SJSA1 (cell line): Measurements from ENCODE around the gene ALDH3A1. TPM values are rescaled to one million over a fixed set of nuclear protein-coding genes. Genes with fewer than 3 reads are reported as not detected.

Experiments used
- DNase-seq, 2 experiments: peaks; one replicate each; pipeline ENCODE4 v3.0.0-alpha.2; 2015 to 2020; ENCODE audit warnings: low spot score in 2 of 2, low read depth in 1 of 2
- H3K27ac ChIP-seq: fragments of 250-450 bp; sonication (Bioruptor Pico); 2 replicates; pipeline ENCODE4 v1.5.1; 2020; ENCODE audit warnings: mild to moderate bottlenecking, moderate library complexity
- H3K27me3 ChIP-seq: fragments of 250-450 bp; sonication (Bioruptor Pico); replicated peaks from 2 replicates; pipeline ENCODE4 v1.5.1; 2020; ENCODE audit warnings: mild to moderate bottlenecking, moderate library complexity
- H3K36me3 ChIP-seq: fragments of 250-450 bp; sonication (Bioruptor Pico); 2 replicates; pipeline ENCODE4 v1.5.1; 2020; ENCODE audit warnings: mild to moderate bottlenecking
- H3K4me1 ChIP-seq: fragments of 250-450 bp; sonication (Bioruptor Pico); replicated peaks from 2 replicates; pipeline ENCODE4 v1.6.1; 2021; ENCODE audit warnings: mild to moderate bottlenecking
- H3K4me3 ChIP-seq: fragments of 250-450 bp; sonication (Bioruptor Pico); 2 replicates; pipeline ENCODE4 v1.5.1; 2020; ENCODE audit warnings: mild to moderate bottlenecking
- H3K9me3 ChIP-seq: fragments of 250-450 bp; sonication (Bioruptor Pico); replicated peaks from 2 replicates; pipeline ENCODE4 v1.5.1; 2020; ENCODE audit warnings: mild to moderate bottlenecking
- total RNA-seq: library from RNA; depleted of rRNA; stranded (reverse); fragments of >200 nt; shearing (Covaris generic); gene quantifications from 2 replicates; pipeline ENCODE4 v1.2.3, GENCODE V29; 2014

Gene ALDH3A1
- total RNA-seq, 1 experiment from 2014 or later, result not detected

DNA sequence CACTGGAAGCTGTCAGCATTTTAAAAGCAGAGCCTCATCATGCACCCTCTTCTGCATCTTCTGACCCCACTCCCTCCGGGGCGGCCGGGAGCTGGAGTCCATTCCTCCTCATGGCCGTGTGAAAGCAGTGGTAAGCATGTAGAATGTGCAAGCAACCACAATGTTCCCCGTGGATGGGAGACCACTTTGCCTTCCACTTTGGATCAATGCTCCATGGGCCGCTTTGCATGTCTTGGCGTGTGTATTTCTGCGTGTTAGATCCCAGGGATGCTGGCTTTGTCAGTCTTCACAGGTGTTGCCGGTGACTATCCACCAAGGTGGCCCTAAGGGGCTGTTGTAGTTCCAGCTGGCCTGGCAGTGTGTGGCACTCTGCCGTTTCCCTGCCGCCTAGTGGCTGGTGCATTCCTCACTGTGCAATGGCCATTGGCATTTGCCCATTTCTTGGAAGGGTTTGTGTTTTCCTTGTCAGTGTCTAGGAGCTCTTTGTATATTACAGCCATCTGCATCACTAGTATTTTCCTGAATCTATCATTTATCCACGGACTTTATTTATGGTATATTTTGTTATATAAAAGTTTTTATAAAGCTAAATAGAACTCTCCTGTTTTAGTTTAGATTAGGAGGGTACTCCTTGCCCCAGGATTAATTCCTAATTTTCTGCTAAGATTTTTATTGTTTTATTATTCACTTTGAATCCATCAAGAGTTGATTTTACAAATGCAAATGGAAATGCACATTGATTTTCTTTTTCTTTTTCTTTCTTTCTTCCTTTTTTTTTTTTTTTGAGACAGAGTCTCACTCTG, 5.8 kb upstream of the ALDH3A1 start:
- H3K9me3 ChIP-seq, result no peaks in the 10 kb centered on the region
- no peaks in the 10 kb centered on the region for H3K27me3 ChIP-seq
- peak in 1 of 2 experiments; percentile 12 for DNase-seq
- H3K36me3 ChIP-seq, result no peaks in the 10 kb centered on the region
- no peak overlapping the region for H3K4me3 ChIP-seq
- no peak overlapping the region; the same call in 1 of the 2 replicates for H3K27ac ChIP-seq
- H3K4me1 ChIP-seq, result peaks cover 17% of the 10 kb centered on the region

DNA sequence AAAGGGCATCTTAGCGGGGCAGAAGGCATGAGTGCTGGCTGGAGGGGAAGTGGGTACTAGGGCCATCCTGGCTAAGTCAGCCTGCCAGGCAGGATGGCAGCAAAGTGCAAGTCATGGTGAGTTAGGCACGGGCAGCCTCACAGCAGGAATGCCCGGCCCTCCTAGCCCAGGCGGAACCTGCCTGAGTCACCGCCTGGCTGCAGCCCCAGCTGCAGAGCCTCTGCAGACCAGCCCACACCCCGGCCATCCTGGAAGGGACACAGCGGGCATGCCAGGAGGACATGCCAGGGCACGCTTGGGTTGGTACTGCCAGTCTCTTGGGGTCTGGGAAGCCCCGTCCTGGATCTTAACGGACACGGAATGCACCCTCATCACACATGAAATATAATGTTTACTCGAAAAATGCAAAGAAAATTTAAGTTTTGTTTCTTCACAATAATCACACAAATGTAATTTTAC, 5.0 kb upstream of the ALDH3A1 start:
- peak; percentile 50 to 84 for DNase-seq
- no peaks in the 10 kb centered on the region for H3K36me3 ChIP-seq
- H3K27me3 ChIP-seq, result no peaks in the 10 kb centered on the region
- H3K27ac ChIP-seq, result peak overlapping the region; percentile 91
- no peak overlapping the region for H3K4me3 ChIP-seq
- H3K9me3 ChIP-seq, result no peaks in the 10 kb centered on the region
- H3K4me1 ChIP-seq, result peaks cover 17% of the 10 kb centered on the region

DNA sequence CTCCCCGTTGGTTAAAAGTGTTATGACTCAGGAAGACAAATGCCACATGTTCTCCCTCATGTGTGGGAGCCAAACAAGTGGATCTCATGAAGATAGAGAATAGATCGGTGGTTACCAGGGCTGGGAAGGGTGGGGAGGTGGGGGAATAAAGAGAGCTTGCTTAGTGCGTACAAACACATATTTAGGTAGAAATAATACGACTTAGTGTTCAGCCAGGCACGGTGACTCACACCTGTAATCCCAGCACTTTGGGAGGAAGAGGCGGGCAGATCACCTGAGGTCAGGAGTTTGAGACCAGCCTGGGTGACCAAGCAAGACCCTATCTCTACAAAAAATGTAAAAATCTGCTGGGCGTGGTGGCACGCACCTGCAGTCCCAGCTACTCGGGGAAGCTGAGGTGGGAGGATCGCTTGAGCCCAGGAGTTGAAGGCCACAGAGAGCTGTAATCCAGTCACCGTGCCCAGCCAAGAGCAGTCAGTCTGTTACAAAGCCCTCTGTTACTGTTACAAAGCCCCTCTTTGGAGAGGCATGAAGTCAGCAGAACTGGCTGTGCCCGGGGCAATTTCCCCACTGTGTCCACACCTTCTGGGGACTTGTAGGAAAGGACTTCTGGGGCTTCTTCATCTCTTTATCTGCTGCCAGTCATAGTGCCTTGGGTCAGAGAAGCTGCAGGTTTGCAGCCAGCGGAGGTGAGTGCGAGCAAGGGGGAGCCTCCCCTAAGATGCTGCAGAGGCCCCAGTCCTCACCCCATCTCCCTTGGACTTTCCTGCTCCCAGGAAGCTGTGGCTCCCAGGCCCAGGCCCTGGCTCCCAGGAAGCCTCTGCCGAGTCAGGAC, 4.3 kb upstream of the ALDH3A1 start:
- Histone ChIP-seq H3K4me3 (no peak overlapping the region), H3K36me3 (no peaks in the 10 kb centered on the region), H3K9me3 (no peaks in the 10 kb centered on the region), H3K27me3 (no peaks in the 10 kb centered on the region), H3K27ac (peak overlapping the region; percentile 91), H3K4me1 (peaks cover 17% of the 10 kb centered on the region)
- DNase-seq, result peak in 1 of 2 experiments; percentile 10

DNA sequence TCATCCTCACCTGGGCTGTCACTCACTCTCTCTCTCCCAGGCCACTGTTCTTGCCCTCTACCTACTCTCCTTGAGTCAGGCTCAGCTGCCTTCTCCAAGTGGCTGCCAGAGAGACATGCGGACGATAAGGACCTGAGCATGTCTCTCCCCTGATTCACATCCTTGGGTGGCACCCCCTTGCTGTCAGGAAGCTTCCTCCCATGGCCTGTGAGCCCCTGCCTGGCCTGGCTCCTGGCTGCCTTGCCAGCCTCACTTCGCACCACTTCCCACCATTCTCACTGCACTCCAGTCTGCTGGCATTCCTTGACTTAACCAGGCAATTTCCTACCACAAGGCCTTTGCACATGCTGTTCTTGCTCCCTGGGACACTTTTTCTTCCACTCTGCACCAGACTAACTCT, 2.7 kb upstream of the ALDH3A1 start:
- Histone ChIP-seq H3K27ac (no peak overlapping the region), H3K9me3 (no peaks in the 10 kb centered on the region), H3K4me1 (peaks cover 17% of the 10 kb centered on the region), H3K4me3 (no peak overlapping the region), H3K36me3 (no peaks in the 10 kb centered on the region), H3K27me3 (no peaks in the 10 kb centered on the region)
- no peak for DNase-seq

DNA sequence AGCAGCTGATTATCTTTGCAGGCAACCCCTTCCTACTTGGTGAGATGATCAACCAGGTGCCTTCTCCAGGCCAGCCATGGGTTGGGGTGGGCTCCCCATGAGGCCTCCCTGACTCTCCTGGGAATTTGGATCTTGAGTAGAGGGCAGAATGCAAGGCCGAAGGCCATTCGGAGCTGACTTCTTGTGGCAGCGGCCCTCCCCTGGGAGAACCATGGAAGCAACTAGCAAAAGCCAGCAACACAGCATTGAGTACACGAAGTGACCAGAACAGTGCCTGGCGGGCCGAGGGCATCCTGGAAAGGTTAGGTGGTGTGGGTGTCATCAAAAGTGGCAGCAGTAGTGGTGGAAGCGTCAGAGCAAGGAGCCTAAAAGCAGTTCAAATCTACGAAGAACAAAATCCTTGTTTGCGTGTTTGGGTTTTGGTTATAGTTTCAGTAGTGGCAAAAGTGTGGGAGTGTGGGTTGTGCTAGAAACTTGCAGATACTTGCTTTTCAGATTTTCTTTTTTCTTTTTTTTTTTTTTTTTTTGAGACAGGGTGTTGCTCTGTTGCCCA, 2.0 kb upstream of the ALDH3A1 start:
- Histone ChIP-seq H3K27me3 (no peaks in the 10 kb centered on the region), H3K4me1 (peaks cover 17% of the 10 kb centered on the region), H3K36me3 (no peaks in the 10 kb centered on the region), H3K9me3 (no peaks in the 10 kb centered on the region), H3K27ac (no peak overlapping the region), H3K4me3 (no peak overlapping the region)
- DNase-seq, result no peak

DNA sequence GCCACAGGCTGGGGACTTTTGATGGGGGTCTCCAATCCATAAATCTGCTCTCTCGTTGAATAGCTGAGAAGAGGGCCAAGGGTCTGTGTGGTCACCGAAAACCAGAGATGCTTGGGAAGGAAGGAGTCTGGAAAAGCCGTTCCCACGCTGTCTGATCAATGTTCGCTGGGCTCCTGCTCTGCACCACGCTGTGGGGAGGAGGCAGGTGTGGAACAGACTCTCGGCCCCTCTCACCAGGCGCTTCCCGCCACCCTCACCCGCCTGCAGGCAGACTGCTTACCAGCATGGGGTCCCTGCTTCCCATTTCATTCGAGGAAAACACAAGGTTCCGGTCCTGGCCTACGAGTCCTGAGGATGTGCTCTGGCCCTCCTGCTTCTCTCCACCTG, 702 bp upstream of the ALDH3A1 start:
- Histone ChIP-seq H3K36me3 (no peaks in the 10 kb centered on the region), H3K4me1 (peaks cover 16% of the 10 kb centered on the region), H3K27ac (no peak overlapping the region), H3K4me3 (no peak overlapping the region), H3K27me3 (no peaks in the 10 kb centered on the region), H3K9me3 (no peaks in the 10 kb centered on the region)
- DNase-seq, result no peak

DNA sequence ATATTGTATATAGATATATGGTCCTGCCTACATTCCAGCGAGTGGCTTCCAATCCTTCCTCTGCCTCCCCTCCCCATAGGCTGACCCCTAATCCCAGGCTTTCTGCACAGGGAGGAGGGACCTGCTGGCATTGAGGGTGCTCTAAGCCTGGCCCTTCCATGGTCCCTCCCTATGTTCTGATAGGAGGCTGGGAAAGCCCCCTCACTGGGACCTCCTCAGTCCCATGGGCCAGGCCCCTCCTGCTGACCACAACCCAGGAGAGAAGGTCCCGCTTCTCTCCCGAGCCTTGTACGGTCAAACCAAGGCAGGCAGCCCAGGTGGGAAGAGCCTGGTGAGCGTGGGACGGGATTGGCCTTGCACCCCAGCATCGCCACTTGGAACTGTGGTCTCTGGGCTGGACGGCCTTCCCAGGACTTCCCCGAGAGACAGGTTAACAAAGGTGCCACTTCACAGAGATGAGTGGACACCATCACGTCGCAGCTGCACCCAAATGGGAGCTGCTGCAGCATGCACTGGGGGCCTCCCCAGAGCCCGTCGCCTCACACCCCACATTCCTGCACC, 859 bp downstream of the ALDH3A1 start:
- no peaks in the 10 kb centered on the region for H3K9me3 ChIP-seq
- DNase-seq, result no peak
- H3K36me3 ChIP-seq, result no peaks in the 10 kb centered on the region
- peaks cover under 1% of the 10 kb centered on the region; the same call in 1 of the 2 replicates for H3K4me1 ChIP-seq
- H3K27me3 ChIP-seq, result no peaks in the 10 kb centered on the region
- H3K27ac ChIP-seq, result no peak overlapping the region
- no peak overlapping the region for H3K4me3 ChIP-seq

DNA sequence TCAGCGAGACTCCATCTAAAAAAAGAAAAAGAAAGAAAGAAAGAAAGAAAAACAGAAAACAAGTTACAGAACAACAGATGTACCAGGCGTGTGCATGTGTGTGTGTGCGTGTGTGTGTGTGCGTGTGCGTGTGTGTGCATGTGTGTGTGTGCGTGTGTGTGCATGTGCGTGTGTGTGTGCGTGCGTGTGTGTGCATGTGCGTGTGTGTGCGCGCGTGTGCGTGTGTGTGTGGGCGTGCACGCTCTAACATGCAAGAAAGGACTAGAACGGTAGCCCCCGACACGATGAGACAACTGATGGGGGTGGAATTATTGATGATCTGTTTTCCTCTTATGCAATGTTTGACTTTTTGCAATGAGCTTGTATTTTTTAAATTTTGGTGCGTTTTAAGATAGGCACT, 1.6 kb downstream of the ALDH3A1 start:
- DNase-seq, result no peak
- Histone ChIP-seq H3K4me3 (no peak overlapping the region), H3K27ac (no peak overlapping the region), H3K4me1 (no peaks in the 10 kb centered on the region), H3K27me3 (no peaks in the 10 kb centered on the region), H3K9me3 (no peaks in the 10 kb centered on the region), H3K36me3 (no peaks in the 10 kb centered on the region)

DNA sequence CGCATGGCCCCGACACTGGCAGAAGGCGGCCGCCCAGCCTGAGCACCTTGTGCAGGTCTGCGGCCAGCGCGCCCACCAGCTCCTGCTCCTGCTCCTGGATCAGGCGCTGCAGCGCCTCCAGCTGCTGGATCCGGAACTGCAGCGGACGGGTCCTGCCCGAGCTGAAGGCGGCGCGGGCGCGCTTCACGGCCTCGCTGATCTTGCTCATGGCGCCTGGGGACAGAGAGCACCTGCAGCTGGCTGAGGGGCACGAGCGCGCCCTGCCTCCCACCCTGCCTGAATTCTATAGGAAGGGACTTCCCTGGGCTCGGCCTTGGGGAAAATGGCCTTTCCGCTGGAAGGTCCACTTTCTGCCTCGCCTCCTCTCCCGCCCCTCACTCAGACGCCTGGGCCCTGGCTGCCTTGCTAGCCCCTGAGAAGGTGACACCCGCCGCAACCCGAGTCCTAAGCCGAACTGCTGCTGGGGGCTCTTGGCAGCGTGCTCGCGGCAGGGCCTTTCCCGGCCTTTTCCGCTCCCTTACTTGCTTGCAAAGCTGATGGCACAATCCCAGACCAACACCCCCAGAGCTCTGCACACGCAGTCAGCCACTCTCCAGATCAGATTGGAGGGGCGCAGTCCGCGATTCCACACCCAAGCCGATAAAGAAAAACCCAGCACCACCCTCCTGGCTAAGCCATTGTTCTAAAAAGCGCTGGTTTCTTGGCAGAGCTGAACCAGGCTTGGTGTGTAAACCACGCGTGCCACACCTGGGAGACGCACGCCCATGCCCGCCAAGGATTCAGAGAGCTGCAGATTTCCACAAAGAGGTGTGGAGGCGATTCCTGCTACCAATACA, 3.0 kb downstream of the ALDH3A1 start:
- peak in 1 of 2 experiments; percentile 58 for DNase-seq
- no peak overlapping the region for H3K4me3 ChIP-seq

DNA sequence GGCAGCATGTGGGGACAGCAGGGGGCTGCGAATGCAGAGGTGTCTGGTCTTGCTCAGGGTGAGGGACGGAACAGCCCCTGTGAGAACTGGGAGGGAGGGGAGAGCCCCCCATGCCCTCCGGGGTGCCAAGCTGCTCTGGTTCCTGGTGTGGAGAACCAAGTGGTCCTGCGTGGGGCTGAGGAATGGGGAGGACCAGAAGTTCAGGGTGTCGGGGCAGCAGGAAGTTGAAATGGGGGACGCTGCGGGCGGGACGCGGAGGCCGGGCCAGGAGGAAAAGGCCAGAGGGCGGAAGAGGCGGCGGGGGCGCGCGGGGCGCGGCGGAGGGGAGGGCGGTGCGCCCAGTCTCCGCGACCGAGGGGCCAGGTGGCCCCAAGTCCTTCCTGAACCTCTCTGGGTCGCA, 3.6 kb downstream of the ALDH3A1 start:
- Histone ChIP-seq H3K27me3 (no peaks in the 10 kb centered on the region), H3K4me3 (no peak overlapping the region), H3K9me3 (no peaks in the 10 kb centered on the region), H3K4me1 (no peaks in the 10 kb centered on the region), H3K36me3 (no peaks in the 10 kb centered on the region), H3K27ac (no peak overlapping the region)
- no peak for DNase-seq

More for the DNA sequence above, 3.0 kb downstream of the ALDH3A1 start:
- Histone ChIP-seq H3K27ac (no peak overlapping the region), H3K4me1 (no peaks in the 10 kb centered on the region), H3K9me3 (no peaks in the 10 kb centered on the region), H3K27me3 (no peaks in the 10 kb centered on the region), H3K36me3 (no peaks in the 10 kb centered on the region)

DNA sequence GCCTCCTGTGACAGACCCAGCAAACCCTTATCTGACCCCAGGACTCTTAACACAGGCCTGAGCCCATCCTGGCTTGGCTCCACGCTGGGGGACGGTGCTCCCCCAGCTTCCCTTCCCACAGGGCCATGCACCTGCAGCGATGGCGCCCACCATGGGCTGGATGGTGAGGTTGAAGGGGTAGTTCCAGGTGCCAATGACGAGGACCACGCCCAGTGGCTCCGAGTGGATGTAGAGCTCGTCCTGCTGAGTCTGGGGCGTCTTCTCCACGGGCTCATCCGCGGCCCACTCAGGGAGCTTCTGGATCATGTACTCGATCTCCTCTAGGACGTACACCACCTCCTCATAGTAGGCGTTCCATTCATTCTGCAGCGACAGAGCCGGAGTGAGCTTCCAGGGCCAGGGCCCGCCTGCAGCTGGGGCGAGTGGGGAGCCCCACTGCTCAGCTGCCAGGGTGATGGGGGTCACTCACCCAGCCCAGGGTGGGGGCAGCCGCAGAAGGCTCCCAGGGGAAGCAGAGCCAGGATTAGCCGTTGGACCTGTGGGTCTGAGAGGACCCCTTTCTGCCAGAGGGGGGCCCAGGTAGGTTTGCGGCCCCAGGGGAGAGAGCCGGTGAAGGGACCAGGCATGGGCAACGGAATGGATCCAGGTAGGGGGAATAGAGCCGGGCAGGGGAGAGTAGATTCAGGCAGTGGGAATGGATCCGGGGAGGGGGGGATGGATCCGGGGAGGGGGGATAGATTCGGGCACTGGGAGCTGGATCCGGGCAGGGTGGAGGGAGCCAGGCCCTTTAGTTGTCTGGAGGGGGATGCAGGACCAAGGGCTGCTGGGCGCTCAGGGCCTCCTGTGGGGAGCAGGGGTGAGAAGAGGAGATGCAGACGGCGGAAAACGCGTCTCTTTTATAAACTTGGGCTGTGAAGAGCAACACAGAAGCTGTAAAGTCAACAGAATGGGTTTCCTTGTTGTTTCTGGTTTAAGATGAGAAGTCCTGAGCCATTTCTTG, 4.7 kb downstream of the ALDH3A1 start:
- DNase-seq, result no peak

DNA sequence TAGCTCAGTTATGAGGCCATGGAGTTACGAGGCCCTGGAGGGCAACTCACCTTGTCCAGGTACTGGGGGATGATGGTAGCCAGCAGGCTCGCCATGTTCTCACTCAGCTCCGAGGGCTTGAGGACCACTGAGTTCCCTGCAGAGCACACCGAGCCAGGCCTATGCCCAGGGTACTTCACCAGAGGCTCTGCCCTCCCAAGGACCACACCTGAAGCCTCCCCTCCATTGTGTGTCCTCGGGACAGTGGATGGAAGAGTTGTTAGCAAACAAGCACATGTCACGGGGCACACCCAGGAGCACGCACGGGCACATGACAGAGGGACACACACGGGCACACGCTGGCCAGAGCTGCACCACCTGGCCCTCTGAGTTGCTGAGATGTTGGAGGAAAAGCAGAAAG, 5.6 kb downstream of the ALDH3A1 start:
- no peaks in the 10 kb centered on the region for H3K4me1 ChIP-seq

More for the DNA sequence above, 4.7 kb downstream of the ALDH3A1 start:
- H3K36me3 ChIP-seq, result no peaks in the 10 kb centered on the region
- no peaks in the 10 kb centered on the region for H3K27me3 ChIP-seq
- no peak overlapping the region for H3K4me3 ChIP-seq
- no peak overlapping the region for H3K27ac ChIP-seq
- H3K9me3 ChIP-seq, result no peaks in the 10 kb centered on the region
- no peaks in the 10 kb centered on the region for H3K4me1 ChIP-seq

More for the DNA sequence above, 5.6 kb downstream of the ALDH3A1 start:
- Histone ChIP-seq H3K27me3 (no peaks in the 10 kb centered on the region), H3K9me3 (no peaks in the 10 kb centered on the region), H3K4me3 (no peak overlapping the region), H3K36me3 (no peaks in the 10 kb centered on the region), H3K27ac (no peak overlapping the region)
- no peak for DNase-seq
